Vagina (tissue), 2 donors: ENCODE results near the gene PALM. TPM values are rescaled to one million over a fixed set of nuclear protein-coding genes. Genes with fewer than 3 reads are reported as not detected.

Experiments
- DNase-seq, 2 donors: peaks; one replicate each; pipeline ENCODE4 v3.0.0-alpha.2; 2017; ENCODE audit errors: extremely low spot score in 2 of 2
- H3K27ac ChIP-seq: fragments of 200-600 bp; sonication (generic); one replicate; pipeline ENCODE4 v1.5.1; 2019
- H3K27me3 ChIP-seq: fragments of 200-600 bp; sonication (generic); one replicate; pipeline ENCODE4 v1.5.1; 2019
- H3K36me3 ChIP-seq, 2 donors: fragments of 200-600 bp; sonication (generic); one replicate each; pipeline ENCODE4 v1.5.1; 2017 to 2019
- H3K4me1 ChIP-seq: fragments of 200-600 bp; sonication (generic); one replicate; pipeline ENCODE4 v1.5.1; 2019
- H3K4me3 ChIP-seq, 2 donors: fragments of 200-600 bp; sonication (generic); 1 replicate in 1 of 2; 2 replicates in 1 of 2; pipeline ENCODE4 v1.5.1; 2016 to 2019
- H3K9me3 ChIP-seq: fragments of 200-600 bp; sonication (generic); one replicate; pipeline ENCODE4 v1.5.1; 2019
- POLR2A ChIP-seq, 2 donors: fragments of 450-650 bp; IDR thresholded peaks; one replicate each; pipeline ENCODE4 v1.6.1; 2017; ENCODE audit warnings: antibody characterized with exemption in 2 of 2, mild to moderate bottlenecking in 2 of 2, moderate library complexity in 2 of 2
- POLR2AphosphoS5 ChIP-seq, 2 donors: sonication (generic); formaldehyde crosslinking; IDR thresholded peaks; one replicate each; pipeline ENCODE4 v1.9.0; 2017; ENCODE audit warnings: antibody characterized with exemption in 2 of 2, mild to moderate bottlenecking in 2 of 2, low read depth in 1 of 2; ENCODE audit not compliant: insufficient read depth in 1 of 2
- intact Hi-C: fragments of 100-400 bp; cut with DNase I; formaldehyde crosslinking; loops from one replicate; pipeline ENCODE4 v1.15.1; 2023
- total RNA-seq: library from RNA; depleted of rRNA; stranded (reverse); fragments of >200 nt; gene quantifications from one replicate; pipeline ENCODE4 v1.2.3, GENCODE V29; 2016
- TF ChIP-seq, protein P1 (sequence below), 3 experiments: fragments of 450-650 bp in 2 of 3; fragments of 200-600 bp in 1 of 3; sonication (generic) in 1 of 3; IDR thresholded peaks; one replicate each; pipeline ENCODE4 v1.5.1; 2017 to 2019; ENCODE audit warnings: antibody characterized with exemption in 3 of 3, mild to moderate bottlenecking in 2 of 3, moderate library complexity in 2 of 3

Gene PALM
- total RNA-seq, 1 donor from 2014 or later, result 40.0 TPM

DNA sequence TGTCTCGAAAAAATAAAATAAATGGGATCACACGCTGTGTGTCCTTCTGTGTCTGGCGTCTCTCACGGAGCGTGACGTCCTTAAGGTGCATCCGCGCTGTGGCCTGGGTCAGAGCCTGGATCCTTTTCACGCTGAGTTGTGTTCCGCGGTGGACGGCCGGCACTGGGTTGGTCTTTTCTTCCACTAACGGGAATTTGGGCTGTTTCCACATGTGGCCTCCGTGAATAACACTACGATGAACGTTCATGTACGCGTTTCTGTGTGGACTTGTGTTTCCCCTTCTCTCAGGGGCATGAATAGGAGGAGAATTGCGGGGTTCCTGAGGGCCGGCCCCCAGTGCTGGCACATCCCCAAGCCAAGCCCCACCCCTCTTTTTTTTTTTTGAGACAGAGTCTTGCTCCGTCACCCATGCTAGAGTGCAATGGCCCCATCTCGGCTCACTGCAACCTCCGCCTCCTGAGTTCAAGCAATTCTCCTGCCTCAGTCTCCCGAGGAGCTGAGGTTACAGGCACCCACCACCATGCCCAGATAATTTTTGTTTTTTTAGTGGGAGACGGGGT, 82.4 kb downstream of the PALM start:
- TF ChIP-seq, protein P1, sequence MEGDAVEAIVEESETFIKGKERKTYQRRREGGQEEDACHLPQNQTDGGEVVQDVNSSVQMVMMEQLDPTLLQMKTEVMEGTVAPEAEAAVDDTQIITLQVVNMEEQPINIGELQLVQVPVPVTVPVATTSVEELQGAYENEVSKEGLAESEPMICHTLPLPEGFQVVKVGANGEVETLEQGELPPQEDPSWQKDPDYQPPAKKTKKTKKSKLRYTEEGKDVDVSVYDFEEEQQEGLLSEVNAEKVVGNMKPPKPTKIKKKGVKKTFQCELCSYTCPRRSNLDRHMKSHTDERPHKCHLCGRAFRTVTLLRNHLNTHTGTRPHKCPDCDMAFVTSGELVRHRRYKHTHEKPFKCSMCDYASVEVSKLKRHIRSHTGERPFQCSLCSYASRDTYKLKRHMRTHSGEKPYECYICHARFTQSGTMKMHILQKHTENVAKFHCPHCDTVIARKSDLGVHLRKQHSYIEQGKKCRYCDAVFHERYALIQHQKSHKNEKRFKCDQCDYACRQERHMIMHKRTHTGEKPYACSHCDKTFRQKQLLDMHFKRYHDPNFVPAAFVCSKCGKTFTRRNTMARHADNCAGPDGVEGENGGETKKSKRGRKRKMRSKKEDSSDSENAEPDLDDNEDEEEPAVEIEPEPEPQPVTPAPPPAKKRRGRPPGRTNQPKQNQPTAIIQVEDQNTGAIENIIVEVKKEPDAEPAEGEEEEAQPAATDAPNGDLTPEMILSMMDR (IDR thresholded peaks at IDR 0.05), result no peak
- TF ChIP-seq POLR2AphosphoS5 (IDR thresholded peaks at IDR 0.05; ENCODE audit: insufficient read depth in 1 of 2, low read depth in 1 of 2) (no peak), POLR2A (IDR thresholded peaks at IDR 0.05) (no peak)
- Histone ChIP-seq H3K9me3 (no peaks in the 10 kb centered on the region), H3K27me3 (no peaks in the 10 kb centered on the region), H3K4me1 (peaks cover 25% of the 10 kb centered on the region), H3K36me3 (no peaks in the 10 kb centered on the region), H3K4me3 (no peak overlapping the region), H3K27ac (no peak overlapping the region)
- intact Hi-C loops, result no loop called here
- no peak for DNase-seq

DNA sequence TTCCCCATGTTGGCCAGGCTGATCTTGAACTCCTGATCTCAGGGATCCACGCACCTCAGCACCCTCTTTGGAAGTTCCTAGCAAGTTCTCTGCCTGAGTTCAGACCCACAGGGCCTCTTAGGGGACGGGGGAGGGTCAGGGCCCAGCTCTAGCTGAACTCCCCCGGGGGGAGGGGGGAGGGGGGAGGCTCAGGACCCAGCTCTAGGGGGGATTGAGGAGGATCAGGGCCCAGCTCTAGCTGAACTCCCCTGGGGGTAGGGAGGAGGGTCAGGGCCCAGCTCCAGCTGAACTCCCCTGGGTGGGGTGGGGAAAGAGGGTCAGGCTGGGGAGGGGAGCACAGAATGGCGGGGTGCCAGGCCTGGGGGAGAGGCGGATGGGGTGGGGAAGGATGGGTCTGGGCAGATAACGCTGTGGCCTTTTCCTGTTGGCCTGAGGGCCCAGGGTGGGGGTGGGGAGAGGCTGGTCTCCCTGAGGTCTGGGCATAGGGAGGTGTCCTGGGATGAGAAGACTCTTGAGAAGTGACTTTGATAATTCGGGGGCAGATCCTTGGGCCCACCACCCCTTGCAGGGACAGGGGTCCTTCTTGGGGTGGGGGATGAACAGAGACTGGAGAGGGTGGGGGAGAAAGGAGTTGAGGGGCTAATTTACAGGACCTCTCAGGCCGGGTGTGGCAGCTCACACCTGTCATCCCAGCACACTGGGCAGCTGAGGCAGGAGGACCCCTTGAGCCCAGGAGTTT, 83.0 kb downstream of the PALM start:
- Histone ChIP-seq H3K27me3 (no peaks in the 10 kb centered on the region), H3K27ac (no peak overlapping the region), H3K4me3 (no peak overlapping the region), H3K4me1 (peaks cover 30% of the 10 kb centered on the region), H3K9me3 (no peaks in the 10 kb centered on the region), H3K36me3 (no peaks in the 10 kb centered on the region)
- intact Hi-C loops, result no loop called here
- DNase-seq, result no peak
- TF ChIP-seq POLR2AphosphoS5 (IDR thresholded peaks at IDR 0.05; ENCODE audit: insufficient read depth in 1 of 2, low read depth in 1 of 2) (no peak), POLR2A (IDR thresholded peaks at IDR 0.05) (no peak)
- TF ChIP-seq, protein P1 (IDR thresholded peaks at IDR 0.05), result no peak

DNA sequence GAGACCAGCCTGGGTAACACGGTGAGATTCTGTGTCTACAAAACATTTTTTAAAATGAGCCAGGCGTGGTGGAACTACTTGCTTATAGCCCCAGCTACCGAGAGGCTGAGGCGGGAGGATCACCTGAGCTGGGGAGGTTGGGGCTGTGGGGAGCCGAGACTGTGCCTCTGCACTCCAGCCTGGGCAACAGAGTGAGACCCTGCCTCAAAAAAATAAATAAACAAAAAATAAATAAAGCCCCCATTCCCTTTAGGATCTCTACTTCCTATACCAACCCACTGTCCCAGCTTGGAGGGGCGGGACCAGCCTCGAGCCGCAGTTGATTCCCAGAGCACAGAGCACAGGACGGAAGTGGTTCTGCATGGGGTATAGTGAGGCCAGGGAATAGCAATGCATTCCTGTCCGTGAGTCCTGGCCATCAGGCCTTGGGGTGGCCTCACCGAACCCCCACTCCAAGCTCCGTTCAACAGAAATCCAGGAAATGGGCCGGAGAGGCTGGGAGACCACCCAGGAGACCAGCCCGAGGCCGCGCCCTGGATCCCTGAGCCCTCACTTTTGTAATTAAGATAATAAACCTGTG, 83.7 kb downstream of the PALM start:
- no peak overlapping the region for H3K4me3 ChIP-seq
- no peaks in the 10 kb centered on the region for H3K27me3 ChIP-seq
- no peak for DNase-seq
- no peaks in the 10 kb centered on the region for H3K36me3 ChIP-seq
- no peak overlapping the region for H3K27ac ChIP-seq
- intact Hi-C loops, result no loop called here
- H3K4me1 ChIP-seq, result peaks cover 30% of the 10 kb centered on the region
- TF ChIP-seq POLR2A (IDR thresholded peaks at IDR 0.05) (no peak), POLR2AphosphoS5 (IDR thresholded peaks at IDR 0.05; ENCODE audit: insufficient read depth in 1 of 2, low read depth in 1 of 2) (no peak)
- TF ChIP-seq, protein P1 (IDR thresholded peaks at IDR 0.05), result no peak
- H3K9me3 ChIP-seq, result no peaks in the 10 kb centered on the region

DNA sequence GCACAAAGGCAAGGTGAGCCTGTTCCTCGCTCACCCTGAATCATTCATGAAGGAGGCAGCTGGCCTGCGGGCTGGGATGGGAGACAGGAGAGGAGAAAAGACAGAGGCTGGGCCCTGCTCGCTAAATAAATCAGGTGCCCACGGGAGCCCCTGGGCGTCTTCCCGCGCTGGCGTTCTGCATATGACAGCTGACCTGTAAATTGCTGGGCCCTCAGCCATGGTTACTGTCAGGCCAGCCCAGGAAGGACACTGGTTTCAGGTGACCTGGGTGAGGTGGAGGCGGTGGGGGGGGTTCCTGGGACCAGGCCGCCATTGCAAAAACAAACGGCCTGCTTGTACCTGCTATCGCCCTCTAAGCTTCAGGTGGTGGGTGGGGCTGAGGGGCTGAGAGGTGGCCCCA, 85.1 kb downstream of the PALM start:
- no peaks in the 10 kb centered on the region for H3K9me3 ChIP-seq
- no peak overlapping the region for H3K4me3 ChIP-seq
- no peak for TF ChIP-seq POLR2AphosphoS5 (IDR thresholded peaks at IDR 0.05; ENCODE audit: insufficient read depth in 1 of 2, low read depth in 1 of 2)
- TF ChIP-seq, protein P1 (IDR thresholded peaks at IDR 0.05), result no peak
- TF ChIP-seq POLR2A (IDR thresholded peaks at IDR 0.05), result no peak
- peaks cover 31% of the 10 kb centered on the region for H3K4me1 ChIP-seq
- no peaks in the 10 kb centered on the region for H3K36me3 ChIP-seq
- no peak overlapping the region for H3K27ac ChIP-seq
- H3K27me3 ChIP-seq, result no peaks in the 10 kb centered on the region
- intact Hi-C loops, result no loop called here
- no peak for DNase-seq
